GM12891 (cell line): ENCODE results near the gene PEX5L.

Experiments used
- PAX5 ChIP-seq: IDR thresholded peaks from 2 replicates; pipeline ENCODE4 v1.6.1; 2011; ENCODE audit warnings: low read length, moderate library complexity, mild to moderate bottlenecking; ENCODE audit not compliant: insufficient read depth, severe bottlenecking
- POLR2A ChIP-seq: IDR thresholded peaks from 2 replicates; pipeline ENCODE4 v1.6.1; 2011; ENCODE audit warnings: low read depth, low read length, control low read depth
- POLR2AphosphoS5 ChIP-seq: IDR thresholded peaks from 2 replicates; pipeline ENCODE4 v1.6.1; 2011; ENCODE audit warnings: low read depth, low read length, control low read depth
- SPI1 ChIP-seq: IDR thresholded peaks from 2 replicates; pipeline ENCODE4 v1.6.1; 2011; ENCODE audit warnings: low read depth, low read length, control low read depth
- TAF1 ChIP-seq: IDR thresholded peaks from 2 replicates; pipeline ENCODE4 v1.6.1; 2011; ENCODE audit warnings: low read depth, low read length, control low read depth

GRCh38 chr3:179898024-179898423 lies 138.7 kb downstream of the PEX5L start:
- TF ChIP-seq POLR2A (no peak), TAF1 (no peak), POLR2AphosphoS5 (no peak), PAX5 (no peak), SPI1 (no peak)
